ENCODE measurements around the gene ICE1.
"Not testable (repeated sequence)": the region's sequence is repeated elsewhere in the genome, so short reads cannot be mapped to it uniquely, and the experiment has no call there.

The ICE1 gene

DNA sequence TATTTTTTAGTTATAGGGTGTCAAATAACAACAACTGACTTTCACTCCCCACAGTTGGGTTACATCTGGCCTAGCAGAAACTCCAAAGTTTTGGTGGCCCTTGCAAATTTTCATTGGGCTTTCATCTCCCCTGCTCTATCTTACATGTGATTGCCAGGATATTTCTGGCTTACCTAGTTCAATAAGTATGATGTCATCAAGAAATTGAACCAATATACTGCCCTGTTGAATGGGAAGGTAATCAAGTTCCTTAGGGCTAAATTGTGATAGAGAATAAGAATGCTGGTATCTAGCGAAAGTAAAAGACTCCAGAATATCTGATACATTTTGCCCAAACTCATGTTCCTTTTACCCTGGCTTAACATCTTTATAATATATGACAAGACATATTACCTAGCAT, 17.0 kb upstream of the ICE1 start:
- no peak for DNase-seq

DNA sequence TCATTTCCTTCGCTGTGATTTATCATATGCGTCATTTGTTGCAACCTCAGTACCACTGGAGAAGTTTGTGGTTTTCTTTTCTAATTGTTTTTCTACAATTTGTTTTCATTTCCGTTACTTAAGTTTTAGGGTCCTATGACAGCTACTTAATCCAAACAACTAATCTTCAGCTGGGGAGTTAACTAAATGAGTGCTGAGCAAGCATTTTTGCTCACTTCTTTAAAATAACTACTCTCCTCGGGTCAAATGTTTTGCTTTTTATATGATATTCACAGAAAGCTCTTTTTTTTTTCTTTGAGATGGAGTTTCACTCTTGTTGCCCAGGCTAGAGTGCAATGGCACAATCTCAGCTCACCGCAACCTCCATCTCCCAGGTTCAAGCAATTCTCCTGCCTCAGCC, 14.6 kb upstream of the ICE1 start:
- DNase-seq: no peak

DNA sequence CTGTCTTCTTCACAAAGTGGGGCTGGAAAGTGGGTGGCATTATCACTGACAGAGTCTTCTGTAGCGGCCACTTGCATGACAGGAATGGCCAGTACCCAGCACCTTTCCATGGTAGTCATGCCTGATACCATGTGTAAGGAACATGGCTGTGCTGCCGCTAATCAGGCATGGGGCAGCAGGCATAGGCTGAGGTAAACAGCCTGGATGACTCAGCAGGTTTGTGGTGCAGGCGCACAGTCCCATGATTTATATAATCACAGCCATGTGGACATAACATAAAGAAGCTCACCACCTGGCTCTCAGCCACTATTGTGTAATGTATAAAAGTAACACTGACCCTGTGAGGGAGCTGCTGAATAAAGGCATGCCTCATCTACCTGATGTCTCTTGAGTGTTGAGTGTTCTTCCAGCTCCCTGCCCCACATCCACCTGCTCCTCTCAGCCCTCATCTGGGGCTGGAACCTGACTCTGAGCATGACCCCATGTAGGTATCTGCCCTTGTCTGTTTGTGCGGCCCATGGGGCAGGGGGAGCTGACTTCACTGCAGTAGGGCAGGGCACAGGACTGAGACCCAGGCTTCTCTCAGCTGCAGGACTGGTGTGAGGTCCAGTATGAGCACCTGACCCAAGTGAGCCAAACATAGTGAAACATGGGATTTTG, 13.2 kb upstream of the ICE1 start:
- no peak for DNase-seq

DNA sequence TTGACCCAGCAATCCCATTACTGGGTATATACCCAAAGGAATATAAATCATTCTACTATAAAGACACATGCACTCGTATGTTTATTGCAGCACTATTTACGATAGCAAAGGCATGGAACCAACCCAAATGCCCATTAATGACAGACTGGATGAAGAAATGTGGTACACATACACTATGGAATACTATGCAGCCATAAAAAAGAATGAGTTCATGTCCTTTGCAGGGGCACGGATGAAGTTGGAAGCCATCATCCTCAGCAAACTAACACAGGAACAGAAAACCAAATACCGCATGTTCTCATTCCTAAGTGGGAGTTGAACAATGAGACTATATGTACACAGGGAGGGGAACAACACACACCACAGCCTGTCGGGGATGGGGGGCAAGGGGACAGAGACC, 8.6 kb upstream of the ICE1 start:
- DNase-seq: not testable (repeated sequence)

DNA sequence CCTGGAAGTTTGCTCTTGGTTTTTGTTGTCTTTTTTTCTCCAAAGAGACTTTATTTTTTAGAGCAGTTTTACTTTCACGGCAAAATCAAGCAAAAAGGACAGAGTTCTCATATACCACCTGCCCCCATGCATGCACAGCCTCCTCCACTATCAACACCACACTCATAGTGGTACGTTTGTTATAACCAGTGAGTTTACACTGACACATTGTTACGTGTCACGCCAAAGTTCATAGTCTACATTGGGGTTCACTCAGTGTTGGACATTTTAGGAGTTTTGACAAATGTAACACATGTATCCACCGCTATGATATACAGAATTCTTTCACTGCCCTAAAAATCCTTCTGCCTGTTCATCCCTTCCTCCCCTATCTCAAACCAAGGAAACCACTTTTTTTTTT, 7.5 kb upstream of the ICE1 start:
- DNase-seq: no peak

DNA sequence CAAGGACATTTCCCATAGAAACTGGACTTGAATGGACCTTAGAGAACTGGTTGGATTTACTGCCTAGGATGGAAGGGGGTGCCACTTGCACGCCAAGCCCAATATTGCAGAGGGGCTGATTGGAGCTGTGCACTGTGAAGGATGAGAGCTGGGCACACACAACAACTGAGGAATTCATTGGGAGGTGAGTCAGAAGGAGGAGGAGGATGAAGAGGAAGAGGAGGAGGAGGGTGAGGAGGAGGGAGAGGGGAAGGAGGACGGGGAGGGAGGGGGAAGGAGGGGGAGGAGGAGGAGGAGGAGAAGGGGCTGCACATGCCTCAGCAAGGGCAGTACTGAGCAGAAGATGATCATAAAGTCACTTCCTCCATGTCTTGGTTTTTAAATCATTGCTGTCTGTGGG, 5.7 kb upstream of the ICE1 start:
- DNase-seq: no peak

DNA sequence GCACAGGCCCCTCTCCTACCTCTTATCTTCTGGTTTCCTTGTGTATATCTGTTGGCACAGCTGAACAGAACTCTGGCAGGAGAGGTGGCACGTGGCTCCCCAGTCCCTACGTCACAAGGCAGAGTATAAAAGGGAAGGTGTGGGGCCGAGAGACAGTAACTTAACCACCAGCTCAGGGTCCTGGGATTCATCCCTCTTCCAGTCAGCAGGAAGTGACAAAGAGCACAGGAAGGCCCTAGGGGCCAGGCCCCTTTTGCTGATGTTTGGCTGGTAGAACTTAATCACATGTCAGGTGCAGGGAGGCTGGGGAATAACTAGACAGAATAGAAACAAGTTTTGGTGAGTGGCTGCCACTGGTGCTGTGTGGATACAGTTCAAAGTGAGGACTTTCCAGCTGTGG, 4.5 kb upstream of the ICE1 start:
- DNase-seq: no peak

DNA sequence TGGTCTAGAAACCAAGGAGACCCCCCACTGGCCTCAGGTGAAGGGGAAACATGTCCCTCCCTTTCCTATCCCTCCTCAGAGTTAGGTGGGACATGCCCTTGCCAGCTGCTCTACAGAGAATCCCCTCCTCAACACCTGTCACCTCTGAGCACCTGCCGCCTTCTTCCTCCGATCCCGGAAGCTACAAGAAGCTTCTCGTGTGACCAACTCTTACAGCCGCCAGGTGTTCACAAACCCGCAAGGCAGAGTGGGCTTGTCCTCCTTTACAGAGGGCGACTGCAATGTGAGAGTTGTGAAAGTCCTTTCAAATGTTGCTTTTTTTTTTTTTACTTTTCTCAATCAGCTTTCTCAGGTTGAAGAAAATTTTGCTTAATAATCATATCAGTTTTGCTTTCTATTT, 3.7 kb upstream of the ICE1 start:
- no peak for DNase-seq

DNA sequence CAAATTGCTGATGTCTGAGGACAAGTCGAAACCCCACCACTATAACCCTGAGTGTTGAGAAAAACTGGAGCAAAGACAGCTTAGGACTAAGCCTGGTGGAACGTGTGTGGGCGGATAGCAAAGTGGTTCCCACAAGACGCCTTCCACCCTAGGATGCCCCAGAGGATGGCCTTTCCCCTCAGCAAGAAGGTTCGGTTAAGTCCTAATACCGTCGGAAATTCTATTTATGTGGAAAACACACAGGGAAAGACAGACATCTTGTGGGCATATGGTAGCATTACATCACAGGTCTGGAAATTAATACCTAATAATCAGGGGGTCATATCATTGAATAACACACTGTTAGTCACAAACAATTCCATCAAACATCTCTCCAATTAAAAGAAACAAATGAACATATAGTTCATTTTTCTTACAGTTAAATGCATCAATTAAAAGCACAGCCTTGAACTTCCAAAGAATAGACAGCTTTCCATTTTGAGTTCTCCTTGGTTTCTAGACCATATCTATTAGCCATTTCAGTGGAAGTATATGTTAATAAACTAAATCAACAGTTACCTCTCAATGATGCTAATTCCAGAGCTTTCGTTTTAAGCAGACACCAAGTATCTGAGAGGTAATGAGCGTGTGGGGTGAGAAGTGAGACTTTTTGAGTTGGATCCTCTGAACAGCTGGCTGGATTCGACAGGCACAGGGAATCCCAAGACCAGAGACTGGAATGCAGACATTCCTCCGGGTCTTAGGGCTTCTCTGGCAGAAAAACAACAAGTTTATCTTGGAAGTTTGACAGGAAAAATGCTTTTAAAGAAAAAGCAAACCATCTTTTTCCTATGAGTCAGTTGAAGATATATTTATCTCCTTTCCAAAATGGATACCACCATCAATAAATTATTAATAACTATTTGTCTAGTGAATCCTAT, 2.9 kb upstream of the ICE1 start:
- no peak for DNase-seq

DNA sequence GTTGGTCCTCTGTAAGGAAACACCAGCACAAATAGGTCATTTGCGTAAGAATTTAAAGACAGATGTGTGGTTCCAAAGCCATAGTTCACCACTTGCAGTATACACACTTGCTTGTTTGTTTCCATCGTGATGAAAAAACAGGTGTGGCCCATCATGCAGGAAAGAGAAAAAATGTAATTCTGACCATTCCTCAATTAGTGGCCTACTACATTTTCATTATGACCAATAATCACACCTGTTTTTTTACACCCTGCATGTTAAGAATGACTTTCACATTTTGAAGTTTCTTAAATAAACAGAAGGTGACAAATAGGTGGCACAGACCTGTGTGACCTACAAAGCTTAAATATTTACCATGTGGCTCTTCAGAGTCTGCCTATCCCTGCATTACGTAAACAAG, 2.2 kb upstream of the ICE1 start:
- no peak for DNase-seq

DNA sequence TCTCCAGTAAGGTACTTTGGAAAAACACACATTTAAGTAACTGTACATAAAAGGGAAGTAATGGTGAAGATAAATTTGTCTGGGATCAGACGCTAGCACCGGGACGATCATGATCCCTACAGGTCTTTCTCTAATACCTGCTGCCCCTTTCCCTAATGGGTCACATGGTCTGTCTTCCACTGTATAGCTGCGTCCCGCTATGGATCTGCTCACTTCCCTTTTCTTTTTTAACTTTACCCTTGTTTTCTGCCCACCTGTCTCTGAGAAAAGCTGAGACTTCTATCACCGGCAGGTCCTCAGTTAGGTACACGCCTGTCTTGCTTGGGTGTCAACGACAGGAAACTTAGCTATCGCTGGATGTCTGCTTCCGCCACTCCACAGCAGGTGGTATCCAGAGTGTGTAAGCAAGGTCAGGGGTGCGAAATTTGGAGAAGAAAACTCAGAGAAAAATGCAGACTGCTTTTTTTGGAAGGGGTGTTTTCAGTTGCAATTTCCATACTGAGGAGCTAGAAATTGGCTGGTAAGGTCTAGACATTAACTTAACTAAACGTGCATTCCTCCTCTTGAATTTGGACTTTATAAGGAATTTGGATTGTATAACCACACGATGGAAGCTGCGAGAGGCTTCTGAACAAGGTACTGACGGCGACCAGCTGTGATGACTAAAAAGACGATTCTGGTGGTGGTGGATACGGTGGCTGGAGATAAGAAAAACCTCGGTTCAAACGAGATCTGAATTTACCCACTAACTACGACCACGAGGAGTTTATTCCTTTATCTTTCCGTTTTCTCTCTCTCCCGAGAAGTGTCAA, 1.1 kb upstream of the ICE1 start:
- DNase-seq: no peak

DNA sequence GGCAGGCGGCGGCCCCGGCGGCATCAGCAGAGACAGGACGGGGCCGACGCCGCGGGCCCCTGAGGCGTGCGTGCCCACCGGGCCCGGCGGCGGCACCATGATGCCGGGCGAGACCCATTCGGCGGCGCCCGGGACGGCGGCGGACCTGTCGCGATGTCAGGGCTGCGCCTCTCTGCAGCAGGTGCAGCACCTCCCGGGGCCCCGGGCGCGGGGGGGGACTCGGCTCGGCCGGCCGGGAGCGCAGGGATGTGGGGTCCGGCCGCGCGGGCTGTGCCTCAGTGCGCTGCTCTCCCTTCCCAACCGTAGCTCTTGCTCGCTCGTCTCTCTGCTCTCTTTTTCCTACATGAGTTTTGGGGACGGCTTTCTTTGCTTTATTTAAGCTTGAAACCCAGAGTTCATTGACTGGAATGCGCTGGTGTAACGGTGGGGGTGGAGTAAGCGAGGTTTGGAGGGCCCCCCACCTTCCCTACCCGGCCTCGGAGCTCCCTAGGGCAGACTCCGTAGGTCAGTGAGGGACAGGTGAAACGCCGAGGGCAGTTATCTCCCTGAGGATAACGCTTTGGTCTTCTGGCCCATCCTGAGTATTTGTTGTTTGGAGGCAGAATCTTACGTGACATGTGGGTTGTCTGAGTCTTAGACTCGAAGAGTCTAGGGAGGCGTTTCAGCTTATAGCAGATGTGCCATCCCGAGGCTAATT, 490 bp downstream of the ICE1 start:
- no peak for DNase-seq

DNA sequence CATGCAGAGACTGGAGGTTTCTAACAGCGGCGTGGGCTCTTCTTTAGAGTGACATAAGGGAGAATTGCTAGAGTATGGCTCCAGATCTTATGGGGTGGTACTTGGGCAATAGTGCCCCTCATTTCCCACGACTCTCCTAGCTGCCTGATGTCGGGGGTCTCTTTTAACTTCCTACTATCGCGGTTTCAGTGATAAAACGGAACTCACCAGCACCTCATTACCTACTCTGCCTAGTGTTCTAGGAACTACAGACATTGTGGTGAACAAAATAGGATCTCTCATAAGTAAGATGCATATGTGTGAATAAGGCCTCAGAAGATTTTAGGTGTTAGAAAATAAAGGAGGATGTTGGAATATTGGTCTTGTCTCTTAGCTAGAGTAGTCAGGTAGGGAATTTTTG, 1.1 kb downstream of the ICE1 start:
- DNase-seq: no peak

DNA sequence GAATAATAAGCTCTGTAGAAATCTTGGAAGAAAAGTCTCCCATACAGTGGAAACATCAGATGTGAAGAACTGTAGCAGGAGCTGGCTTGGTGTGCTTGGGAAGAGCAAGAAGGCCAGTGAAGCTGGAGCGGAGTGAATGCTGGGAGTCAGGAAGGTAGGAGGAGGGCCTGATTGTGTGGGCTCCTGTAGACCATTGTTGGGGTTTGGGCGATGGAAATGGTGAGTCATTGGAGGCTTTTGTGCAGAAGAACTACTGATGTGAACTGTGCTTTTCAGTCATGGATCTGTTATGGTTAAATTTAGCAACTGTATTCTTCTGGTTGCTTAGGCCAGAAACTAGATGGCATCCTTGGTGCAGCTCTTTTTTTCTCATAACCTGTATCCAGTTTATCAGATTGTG, 2.3 kb downstream of the ICE1 start:
- no peak for DNase-seq

DNA sequence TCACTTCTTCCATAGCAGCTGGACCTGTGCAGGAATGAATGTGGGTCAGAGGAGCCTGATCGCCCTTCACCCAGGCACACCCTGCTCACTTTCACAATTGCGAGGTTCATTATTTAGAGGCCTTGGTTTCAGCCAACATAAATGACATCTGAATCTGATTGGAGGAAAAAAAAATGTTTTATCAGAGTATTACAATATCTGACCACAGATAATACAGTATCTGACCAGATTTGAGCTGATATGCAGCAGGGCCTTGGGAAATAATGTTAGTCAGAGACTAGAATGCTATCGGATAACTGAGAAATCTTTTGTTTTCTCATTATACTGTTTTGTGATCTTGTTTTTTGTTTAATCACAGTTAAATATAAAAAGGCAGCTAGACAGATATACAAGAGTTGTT, 7.7 kb downstream of the ICE1 start:
- no peak for DNase-seq

DNA sequence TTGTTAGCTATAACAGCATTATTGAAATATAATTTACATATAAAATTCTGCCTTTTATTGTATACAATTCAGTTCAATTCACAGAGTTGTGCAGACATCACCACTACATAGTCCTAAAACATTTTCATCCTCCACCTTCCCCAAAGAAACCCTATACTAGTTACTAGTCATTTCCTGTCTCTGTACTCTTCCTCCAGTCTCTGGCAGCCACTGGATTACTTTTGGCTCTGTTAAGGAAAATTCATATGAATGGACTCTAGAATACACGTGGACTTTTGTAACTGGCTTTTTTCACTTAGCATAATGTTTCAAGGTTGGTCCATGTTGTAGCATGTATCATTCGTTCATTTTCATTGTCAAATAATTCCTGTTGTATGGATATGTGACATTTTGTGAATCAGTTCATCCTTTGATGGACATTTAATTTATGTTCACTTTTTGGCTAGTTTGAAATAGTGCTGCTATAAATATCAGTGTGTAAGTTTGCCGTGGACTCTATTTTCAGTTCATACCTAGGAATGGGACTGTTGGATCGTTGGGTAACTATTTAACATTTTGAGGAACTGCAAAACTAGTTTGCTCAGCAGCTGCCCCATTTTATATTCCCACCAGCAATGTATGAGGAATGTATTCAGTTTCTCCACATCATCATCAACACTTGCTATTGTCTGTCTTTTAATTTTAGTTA, 9.7 kb downstream of the ICE1 start:
- DNase-seq: no peak

DNA sequence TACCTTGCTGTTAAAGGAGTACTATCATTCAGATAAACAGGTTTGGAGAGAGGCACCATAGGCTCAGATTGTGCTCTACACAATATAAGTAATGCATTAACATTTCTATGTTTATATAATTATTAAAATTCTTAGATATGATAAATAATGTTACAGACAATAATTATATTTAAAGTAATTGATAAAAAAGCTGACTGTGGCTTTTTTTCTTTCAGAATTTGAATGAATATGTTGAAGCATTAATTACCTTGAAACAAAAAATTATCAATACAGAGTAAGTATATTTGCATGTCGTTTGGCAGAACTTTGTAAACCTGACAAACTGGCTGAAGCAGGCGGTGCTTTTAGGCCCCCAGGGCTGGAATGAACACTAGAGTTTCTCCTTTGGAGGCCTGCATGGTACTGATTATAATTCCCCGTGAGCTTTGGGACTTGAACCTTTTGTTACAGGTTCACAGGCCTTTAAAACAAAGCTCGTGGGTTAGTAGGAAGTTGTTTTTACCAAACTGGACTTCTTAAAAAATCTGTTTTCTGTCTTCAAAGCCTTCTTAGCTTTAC, 13.8 kb downstream of the ICE1 start:
- no peak for DNase-seq

DNA sequence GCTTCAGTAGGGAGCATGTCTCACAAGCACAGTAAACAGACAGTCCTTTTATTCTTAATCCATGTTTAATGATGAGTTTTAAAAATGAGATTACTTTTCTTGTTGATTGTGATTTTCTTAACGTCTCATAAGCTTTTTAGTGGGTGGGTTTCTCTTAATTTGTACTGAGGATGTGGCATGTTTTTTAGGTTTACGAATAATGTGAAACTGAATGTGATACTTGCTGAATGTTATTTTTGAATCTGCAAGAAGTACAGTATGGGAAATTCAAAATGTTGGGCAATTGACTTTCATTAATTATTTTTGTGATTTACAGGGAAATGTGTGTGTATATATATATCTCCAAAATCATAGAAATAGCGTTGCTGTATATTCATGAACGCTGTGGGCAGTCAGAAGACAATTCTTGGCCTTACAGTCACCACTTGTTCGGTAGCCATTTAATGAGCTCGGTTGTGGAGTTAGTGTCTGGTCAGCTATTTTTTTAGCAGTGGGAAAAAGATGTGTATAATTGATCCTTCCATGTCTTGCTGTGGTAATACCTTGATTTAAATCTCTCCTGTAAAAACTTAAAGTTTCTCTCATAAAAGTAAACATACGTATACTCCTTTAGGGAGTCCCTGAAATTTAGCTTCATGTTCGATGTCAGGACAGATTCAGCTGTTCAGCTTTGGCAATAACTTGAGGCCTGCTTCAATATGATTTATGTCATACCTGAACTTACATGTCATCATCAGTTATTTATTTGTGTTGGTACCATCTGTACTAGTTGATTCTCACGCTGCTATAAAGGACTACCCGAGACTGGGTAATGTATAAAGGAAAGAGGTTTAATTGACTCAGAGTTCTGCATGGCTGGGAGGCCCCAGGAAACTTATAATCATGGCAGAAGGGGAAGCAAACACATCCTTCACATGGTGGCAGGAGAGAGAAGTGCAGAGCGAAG, 15.0 kb downstream of the ICE1 start:
- no peak for DNase-seq

DNA sequence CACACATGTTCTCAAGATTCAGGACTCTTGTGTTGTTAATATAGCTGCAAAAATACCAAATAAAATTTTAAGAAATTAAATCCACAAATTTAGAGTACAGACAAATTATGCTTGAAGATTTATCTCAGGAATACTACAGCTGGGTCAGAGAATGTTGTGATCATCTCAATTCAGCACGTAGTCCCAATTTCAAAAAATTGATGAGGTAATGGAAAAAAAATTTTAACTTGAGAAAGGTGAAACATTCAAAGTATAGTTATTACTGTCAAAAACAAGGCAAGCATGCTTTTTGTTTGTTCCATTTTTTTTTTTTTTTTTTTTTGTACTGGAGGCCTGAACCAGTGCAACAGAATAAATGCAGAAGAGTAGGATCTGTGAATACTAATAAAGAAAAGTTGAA, 29.4 kb downstream of the ICE1 start:
- no peak for DNase-seq

DNA sequence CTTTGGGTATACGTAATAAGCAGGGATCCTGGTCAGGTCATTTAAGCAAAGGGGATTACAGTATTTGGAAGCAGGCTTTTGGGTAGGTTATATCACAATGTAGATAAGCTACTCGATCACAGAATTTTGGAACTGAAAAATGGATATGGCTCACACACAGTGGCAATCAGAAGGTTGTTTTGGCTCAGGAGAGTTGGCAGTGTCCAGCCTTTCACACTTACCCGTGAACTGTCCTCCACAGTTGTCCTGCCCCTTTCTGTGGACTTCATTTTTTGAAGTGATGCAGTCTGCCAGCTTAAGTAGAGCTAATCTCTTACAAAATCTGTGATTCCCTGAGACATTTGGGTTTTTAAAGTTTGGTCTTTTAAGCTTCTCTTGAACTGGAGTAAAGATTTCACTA, 30.7 kb downstream of the ICE1 start:
- no peak for DNase-seq

DNA sequence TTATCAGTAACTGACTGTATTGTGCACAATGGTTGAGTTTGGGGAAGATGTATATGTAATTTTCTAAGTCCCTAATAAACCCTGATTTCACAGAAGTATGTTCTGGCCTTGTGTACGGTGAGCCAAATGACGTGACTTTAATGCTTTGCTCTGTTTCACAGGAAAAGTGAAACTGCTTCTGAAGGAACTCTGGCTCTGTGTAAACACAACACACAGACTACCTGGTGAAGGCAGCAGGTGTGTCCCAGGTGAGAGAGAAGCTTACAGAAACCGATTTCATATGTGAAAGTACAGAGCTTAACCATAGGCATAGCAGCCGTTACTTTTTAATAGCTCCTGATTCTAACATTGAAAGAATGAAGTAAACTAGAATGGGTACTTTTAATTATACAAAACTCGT, 31.9 kb downstream of the ICE1 start:
- no peak for DNase-seq
